GM19438 (cell line): ENCODE results near the gene TAS2R10.
"Not testable (repeated sequence)": the region's sequence is repeated elsewhere in the genome, so short reads cannot be mapped to it uniquely, and the experiment has no call there.

Source experiments
- ATAC-seq: cut with Tn5 transposase; IDR thresholded peaks from one replicate; pipeline ENCODE4 v1.9.1; 2021; ENCODE audit warnings: low read depth; ENCODE audit not compliant: unreplicated experiment

Gene TAS2R10

GRCh38 chr12:10826258-10826657 is at the start of gene TAS2R10:
TAS2R10 (minus strand) TSS chr12:10826358; CDS start chr12:10826269, 89 bp downstream.
- no peak for ATAC-seq

GRCh38 chr12:10873378-10873777 is 47.2 kb upstream of the TAS2R10 start:
- no peak for ATAC-seq

- no peak for ATAC-seq
Observed at GRCh38 chr12:10867381-10867780, 41.2 kb upstream of the TAS2R10 start.

- ATAC-seq: no peak
Observed at GRCh38 chr12:10863512-10864218, 37.5 kb upstream of the TAS2R10 start.

GRCh38 chr12:10861366-10861765 is 35.2 kb upstream of the TAS2R10 start:
- ATAC-seq: no peak

GRCh38 chr12:10855807-10856206 is 29.6 kb upstream of the TAS2R10 start:
- ATAC-seq: no peak

- ATAC-seq: no peak
Observed at GRCh38 chr12:10853776-10854175, 27.6 kb upstream of the TAS2R10 start.

GRCh38 chr12:10851243-10851858 is 25.2 kb upstream of the TAS2R10 start:
- no peak for ATAC-seq

GRCh38 chr12:10849425-10849878 is 23.3 kb upstream of the TAS2R10 start, which contains the start of gene PRR4:
PRR4 (minus strand) TSS chr12:10849475; CDS start chr12:10849437, 38 bp downstream.
- no peak for ATAC-seq

GRCh38 chr12:10847744-10848143 is 21.6 kb upstream of the TAS2R10 start:
- ATAC-seq: no peak

GRCh38 chr12:10842862-10843261 is 16.7 kb upstream of the TAS2R10 start:
- no peak for ATAC-seq

- no peak for ATAC-seq
Observed at GRCh38 chr12:10838461-10838860, 12.3 kb upstream of the TAS2R10 start.

GRCh38 chr12:10829994-10830393 is 3.8 kb upstream of the TAS2R10 start:
- ATAC-seq: no peak

- ATAC-seq: no peak
Observed at GRCh38 chr12:10824957-10825356, 1.2 kb downstream of the TAS2R10 start.

GRCh38 chr12:10811883-10812536 is 14.1 kb downstream of the TAS2R10 start:
- no peak for ATAC-seq

GRCh38 chr12:10810068-10810467 is 16.1 kb downstream of the TAS2R10 start, which contains the start of gene TAS2R9:
TAS2R9 (minus strand) TSS chr12:10810168; CDS start chr12:10810075, 93 bp downstream.
- ATAC-seq: no peak

- ATAC-seq: no peak
Observed at GRCh38 chr12:10807186-10807585, 19.0 kb downstream of the TAS2R10 start, which contains the start of gene TAS2R8. TAS2R8 (minus strand) TSS chr12:10807286; CDS start chr12:10806980, 306 bp downstream.

GRCh38 chr12:10802587-10802986 is 23.6 kb downstream of the TAS2R10 start, which contains the start of gene TAS2R7:
TAS2R7 (minus strand) TSS chr12:10802627; CDS start chr12:10802570, 57 bp downstream.
- ATAC-seq: no peak

GRCh38 chr12:10801741-10802140 is 24.4 kb downstream of the TAS2R10 start:
- no peak for ATAC-seq

- ATAC-seq: no peak
Observed at GRCh38 chr12:10794222-10794621, 31.9 kb downstream of the TAS2R10 start.

GRCh38 chr12:10791769-10792168 is 34.4 kb downstream of the TAS2R10 start:
- not testable (repeated sequence) for ATAC-seq
